MM.1S (cell line): Measurements from ENCODE around the gene PAGR1.

Experiments
- CTCF ChIP-seq: fragments of 300-600 bp; sonication (generic); IDR thresholded peaks from 2 replicates; pipeline ENCODE4 v1.5.1; 2016; ENCODE audit warnings: antibody characterized with exemption, low read length, mixed read lengths
- EZH2 ChIP-seq: fragments of 300-600 bp; sonication (generic); optimal IDR thresholded peaks from 2 replicates; pipeline ENCODE3; 2017; ENCODE audit warnings: low read depth, mild to moderate bottlenecking, antibody characterized with exemption, low read length, mixed read lengths
- EZH2phosphoT487 ChIP-seq: fragments of 300-600 bp; sonication (generic); IDR thresholded peaks from 2 replicates; pipeline ENCODE4 v1.6.1; 2018; ENCODE audit warnings: antibody characterized with exemption, low read length

DNA sequence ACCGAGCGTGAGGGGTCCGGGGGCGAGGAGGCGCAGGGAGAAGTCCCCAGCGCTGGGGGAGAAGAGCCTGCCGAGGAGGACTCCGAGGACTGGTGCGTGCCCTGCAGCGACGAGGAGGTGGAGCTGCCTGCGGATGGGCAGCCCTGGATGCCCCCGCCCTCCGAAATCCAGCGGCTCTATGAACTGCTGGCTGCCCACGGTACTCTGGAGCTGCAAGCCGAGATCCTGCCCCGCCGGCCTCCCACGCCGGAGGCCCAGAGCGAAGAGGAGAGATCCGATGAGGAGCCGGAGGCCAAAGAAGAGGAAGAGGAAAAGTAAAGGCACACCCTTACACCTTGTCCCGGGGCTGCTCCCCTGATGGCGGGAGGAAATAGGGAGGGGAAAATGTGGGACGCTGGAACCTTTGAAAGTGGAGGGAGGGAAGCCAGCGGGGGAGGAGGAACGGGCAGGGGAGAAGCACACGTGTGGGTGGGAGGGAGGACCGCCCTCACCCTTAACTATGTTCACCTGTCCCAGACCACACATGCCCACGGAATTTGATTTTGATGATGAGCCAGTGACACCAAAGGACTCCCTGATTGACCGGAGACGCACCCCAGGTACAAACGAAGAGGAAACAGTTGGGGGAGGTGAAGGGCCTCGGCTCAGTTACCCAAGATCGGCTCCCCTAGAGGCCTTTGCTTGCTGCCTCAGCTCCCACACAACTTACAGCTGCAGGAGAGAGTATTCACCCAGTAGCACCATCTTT, 916 bp downstream of the PAGR1 start:
- TF ChIP-seq CTCF: peak; percentile 11; the same call in 1 of the 2 replicates
- no peak for TF ChIP-seq EZH2
- TF ChIP-seq EZH2phosphoT487: no peak
